HUES64 (cell line): ENCODE data around the gene CDH4.
"Not testable (repeated sequence)": the region's sequence is repeated elsewhere in the genome, so short reads cannot be mapped to it uniquely, and the experiment has no call there.

Experiments
- H3K27ac ChIP-seq: 2 replicates; pipeline ENCODE4 v1.7.0; 2013; ENCODE audit warnings: low read depth, low read length, inconsistent platforms
- H3K27me3 ChIP-seq: 2 replicates; pipeline ENCODE4 v1.6.1; 2013; ENCODE audit warnings: mild to moderate bottlenecking, low read length; ENCODE audit not compliant: insufficient read depth
- H3K36me3 ChIP-seq: 2 replicates; pipeline ENCODE4 v1.6.1; 2013; ENCODE audit warnings: mild to moderate bottlenecking, low read length; ENCODE audit not compliant: insufficient read depth
- H3K4me1 ChIP-seq: 2 replicates; pipeline ENCODE4 v1.6.1; 2013; ENCODE audit warnings: mild to moderate bottlenecking, low read length, moderate library complexity; ENCODE audit not compliant: insufficient read depth
- H3K4me3 ChIP-seq: 2 replicates; pipeline ENCODE4 v1.5.1; 2013; ENCODE audit warnings: mild to moderate bottlenecking, low read length, moderate library complexity
- H3K9ac ChIP-seq: 2 replicates; pipeline ENCODE4 v1.6.1; 2013; ENCODE audit warnings: mild to moderate bottlenecking, low read depth, low read length
- H3K9me3 ChIP-seq: 2 replicates; pipeline ENCODE4 v1.6.1; 2013; ENCODE audit warnings: low read depth, low read length; ENCODE audit not compliant: insufficient read depth
- WGBS: fragments of 150-250, 120-280 bp; methylation state at CpG from one replicate; pipeline ENCODE4 v1.1.7; 2013; ENCODE audit warnings: missing lambda C conversion rate; 5-methylcytosine and 5-hydroxymethylcytosine counted together

Gene CDH4

DNA sequence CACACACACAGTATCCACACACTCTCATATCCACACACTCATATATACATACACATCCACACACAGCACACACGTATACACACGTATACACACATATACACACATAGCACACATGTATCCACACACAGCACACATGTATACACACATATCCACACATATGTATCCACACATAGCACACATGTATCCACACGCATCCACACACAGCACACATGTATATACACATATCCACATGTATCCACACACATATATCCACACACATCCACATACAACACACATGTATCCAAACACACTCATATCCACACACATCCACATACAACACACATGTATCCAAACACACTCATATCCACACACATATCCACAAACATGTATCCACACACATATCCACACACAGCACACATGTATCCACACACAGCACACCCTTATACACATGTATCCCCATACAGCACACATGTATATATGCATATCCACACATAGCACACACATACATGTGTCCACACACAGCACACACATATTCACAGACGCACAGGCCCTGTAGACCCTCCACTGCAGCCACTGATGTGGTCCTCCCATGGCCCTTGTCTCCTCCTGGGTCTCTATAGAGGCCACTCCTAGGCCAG, 172.1 kb downstream of the CDH4 start:
- no peak overlapping the region for H3K9ac ChIP-seq
- H3K4me1 ChIP-seq, result peaks cover 5% of the 10 kb centered on the region
- no peaks in the 10 kb centered on the region for H3K27me3 ChIP-seq
- WGBS, result 91% methylated on average over 4 of the region's 4 CpGs
- H3K4me3 ChIP-seq, result no peak overlapping the region
- no peaks in the 10 kb centered on the region for H3K9me3 ChIP-seq
- no peaks in the 10 kb centered on the region for H3K36me3 ChIP-seq
- H3K27ac ChIP-seq, result no peak overlapping the region

DNA sequence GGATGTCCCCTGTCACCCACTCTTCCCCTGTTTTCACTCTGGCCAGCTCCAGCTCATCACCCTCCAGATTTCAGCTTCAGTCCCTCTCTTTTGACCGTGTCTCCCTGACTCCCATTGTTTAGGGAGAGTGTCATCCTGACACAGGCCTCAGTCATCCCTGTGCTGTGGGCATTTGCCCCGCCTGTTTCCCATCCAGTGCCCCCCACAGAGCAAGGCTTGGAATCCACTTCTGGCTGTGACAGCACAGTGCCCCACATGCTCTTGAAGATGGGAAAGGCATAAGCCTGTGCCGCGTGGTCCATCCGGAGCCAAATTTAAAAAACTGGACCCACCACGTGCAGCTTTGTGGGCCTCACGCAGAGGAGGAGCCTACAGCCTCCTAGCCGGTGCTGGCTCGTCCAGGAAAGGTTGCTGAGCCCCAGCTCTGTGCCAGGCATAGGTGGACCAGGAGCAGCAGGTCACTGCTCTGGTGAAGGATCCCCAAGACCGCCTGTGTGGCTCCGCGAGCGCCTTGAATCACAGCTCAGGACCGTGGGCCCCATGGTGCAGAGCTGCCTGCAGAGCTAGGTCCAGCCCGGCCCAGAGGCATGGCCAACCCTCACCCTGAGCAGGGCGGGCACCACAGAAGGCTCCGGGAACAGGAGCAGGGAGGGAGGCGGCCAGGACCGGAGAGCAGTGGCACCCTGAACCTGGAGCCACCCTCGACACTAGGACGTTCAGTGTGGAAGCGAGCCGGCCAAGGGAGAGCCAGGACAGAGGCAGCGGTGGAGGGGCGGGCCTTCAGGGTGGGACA, 172.8 kb downstream of the CDH4 start:
- Histone ChIP-seq H3K4me1 (peaks cover 5% of the 10 kb centered on the region), H3K4me3 (no peak overlapping the region), H3K27ac (no peak overlapping the region), H3K27me3 (no peaks in the 10 kb centered on the region), H3K9me3 (no peaks in the 10 kb centered on the region), H3K9ac (no peak overlapping the region), H3K36me3 (no peaks in the 10 kb centered on the region)
- 94% methylated on average over 25 of the region's 25 CpGs for WGBS

DNA sequence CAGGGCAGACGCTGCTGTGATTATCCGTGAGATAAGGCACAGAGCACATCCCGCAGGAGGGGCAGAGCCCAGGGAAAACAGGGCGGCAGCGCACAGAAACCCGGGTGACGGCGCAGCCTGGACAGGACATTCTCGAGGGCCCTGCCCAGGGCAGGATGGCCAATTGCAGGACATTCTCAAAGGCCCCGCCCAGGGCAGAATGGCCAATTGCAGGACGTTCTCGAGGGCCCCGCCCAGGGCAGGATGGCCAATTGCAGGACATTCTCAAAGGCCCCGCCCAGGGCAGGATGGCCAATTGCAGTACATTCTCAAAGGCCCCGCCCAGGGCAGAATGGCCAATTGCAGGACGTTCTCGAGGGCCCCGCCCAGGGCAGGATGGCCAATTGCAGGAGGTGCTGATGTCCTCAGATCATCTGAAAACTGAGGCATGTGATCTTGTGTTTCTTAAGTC, 173.5 kb downstream of the CDH4 start:
- not testable (repeated sequence) for H3K36me3 ChIP-seq, H3K9me3 ChIP-seq, H3K9ac ChIP-seq, H3K4me1 ChIP-seq, H3K4me3 ChIP-seq, H3K27ac ChIP-seq, H3K27me3 ChIP-seq
- WGBS, result 93% methylated on average over 18 of the region's 18 CpGs

DNA sequence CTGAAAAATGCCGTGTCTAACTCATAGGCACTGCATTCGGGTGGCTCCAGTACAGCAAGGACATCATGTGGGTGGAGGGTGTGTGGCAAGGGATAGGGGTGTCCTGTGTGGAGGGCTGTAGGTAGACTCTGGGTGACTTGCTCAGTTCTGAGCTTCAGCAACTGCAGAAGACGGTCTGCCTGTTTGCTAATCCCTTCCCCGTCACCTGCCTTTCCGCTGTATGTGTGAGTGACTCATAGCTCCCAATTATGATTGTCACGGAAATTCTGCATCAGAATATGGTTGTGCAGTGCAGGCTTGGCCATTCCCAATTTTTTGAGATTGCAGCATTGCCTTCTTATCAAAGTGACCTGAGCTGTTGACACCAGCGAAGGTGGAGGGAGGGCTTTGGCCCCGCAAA, 174.3 kb downstream of the CDH4 start:
- no peaks in the 10 kb centered on the region for H3K27me3 ChIP-seq
- 94% methylated on average over 8 of the region's 8 CpGs for WGBS
- H3K4me3 ChIP-seq, result no peak overlapping the region

DNA sequence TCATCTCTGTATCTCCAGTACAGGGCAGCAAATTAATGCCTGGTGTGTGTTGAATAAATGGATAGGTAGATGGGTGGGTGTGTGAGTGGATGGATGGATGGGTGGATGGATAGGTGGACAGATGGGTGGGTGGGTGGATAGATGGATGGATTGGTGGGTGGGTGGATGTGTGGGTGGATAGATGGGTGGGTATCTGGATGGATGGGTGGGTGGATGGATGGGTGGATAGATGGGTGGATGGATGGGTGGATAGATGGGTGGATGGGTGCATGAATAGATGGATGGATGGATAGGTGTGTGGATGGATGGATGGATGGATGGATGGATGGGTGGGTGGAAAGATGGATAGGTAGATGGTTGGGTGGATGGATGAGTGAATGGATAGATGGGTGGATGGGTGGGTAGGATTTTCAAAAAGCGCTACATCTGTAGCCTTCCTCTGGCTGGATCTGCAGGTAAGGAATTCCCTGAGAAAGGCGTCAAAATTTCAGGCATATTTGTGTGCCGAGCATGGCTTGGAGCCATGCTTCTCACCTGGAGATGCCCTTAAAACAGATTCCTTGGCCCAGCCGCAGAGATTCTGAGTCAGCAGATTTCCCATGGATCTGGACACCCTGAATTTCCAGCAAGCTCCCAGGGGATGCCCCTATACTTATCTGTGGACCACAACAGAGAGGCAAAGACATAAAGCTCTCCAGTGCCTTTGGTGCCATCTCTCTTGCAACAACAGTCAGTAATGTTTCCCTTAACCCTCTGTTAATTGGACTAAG, 177.6 kb downstream of the CDH4 start:
- Histone ChIP-seq H3K4me3 (no peak overlapping the region), H3K36me3 (no peaks in the 10 kb centered on the region), H3K27me3 (no peaks in the 10 kb centered on the region), H3K4me1 (peaks cover 16% of the 10 kb centered on the region), H3K9ac (no peak overlapping the region), H3K27ac (no peak overlapping the region), H3K9me3 (no peaks in the 10 kb centered on the region)
- WGBS, result 93% methylated on average over 4 of the region's 4 CpGs

More for the DNA sequence above, 174.3 kb downstream of the CDH4 start:
- H3K36me3 ChIP-seq, result no peaks in the 10 kb centered on the region
- H3K9ac ChIP-seq, result no peak overlapping the region
- H3K27ac ChIP-seq, result no peak overlapping the region
- no peaks in the 10 kb centered on the region for H3K9me3 ChIP-seq
- peaks cover 5% of the 10 kb centered on the region for H3K4me1 ChIP-seq

DNA sequence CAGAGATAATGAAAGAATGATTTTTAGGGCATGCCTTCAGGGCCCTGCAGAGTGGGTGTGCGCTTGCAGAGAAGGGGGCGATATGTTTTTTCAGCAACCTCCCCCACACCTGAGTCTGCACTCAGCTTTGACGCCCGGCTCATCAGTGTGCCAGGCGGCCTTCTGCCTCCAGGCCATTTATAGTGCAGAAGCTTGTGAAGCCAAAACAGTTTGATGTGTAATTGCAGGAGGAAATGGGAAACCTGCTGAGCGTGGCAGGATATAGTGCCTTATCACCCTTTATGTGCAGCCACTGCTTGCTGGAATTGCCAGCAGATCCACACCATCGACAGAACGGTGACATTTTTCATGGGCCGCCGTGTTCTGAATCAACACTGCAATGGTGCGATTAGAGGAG, 178.2 kb downstream of the CDH4 start:
- H3K4me3 ChIP-seq, result no peak overlapping the region
- no peak overlapping the region for H3K27ac ChIP-seq
- no peaks in the 10 kb centered on the region for H3K36me3 ChIP-seq

DNA sequence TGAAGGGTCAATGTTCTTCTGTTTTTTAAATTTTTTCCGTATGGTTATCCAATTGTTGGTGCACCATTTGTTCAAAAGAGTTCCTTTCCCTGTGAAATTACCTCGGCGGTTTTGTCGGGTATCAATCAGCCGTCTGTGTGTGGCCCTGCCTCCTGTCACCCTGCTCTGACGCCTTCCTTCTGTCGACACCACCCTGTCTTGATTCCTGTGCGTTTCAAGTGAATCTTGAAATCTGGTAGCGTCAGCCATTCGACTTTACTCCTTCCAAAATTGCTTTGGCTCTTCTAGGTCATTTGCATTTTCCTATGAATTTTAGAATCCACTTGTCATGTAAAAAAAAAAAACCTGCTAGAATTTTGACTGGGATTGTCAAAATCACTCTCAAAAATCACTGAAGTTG, 181.1 kb downstream of the CDH4 start:
- H3K36me3 ChIP-seq, result no peaks in the 10 kb centered on the region
- 89% methylated on average over 10 of the region's 10 CpGs for WGBS
- H3K4me3 ChIP-seq, result no peak overlapping the region
- no peak overlapping the region for H3K27ac ChIP-seq
- H3K9ac ChIP-seq, result no peak overlapping the region
- H3K9me3 ChIP-seq, result no peaks in the 10 kb centered on the region
- peaks cover 45% of the 10 kb centered on the region for H3K4me1 ChIP-seq
- no peaks in the 10 kb centered on the region for H3K27me3 ChIP-seq

More for the DNA sequence above, 178.2 kb downstream of the CDH4 start:
- no peak overlapping the region for H3K9ac ChIP-seq
- H3K9me3 ChIP-seq, result no peaks in the 10 kb centered on the region
- 88% methylated on average over 11 of the region's 11 CpGs for WGBS
- peaks cover 22% of the 10 kb centered on the region for H3K4me1 ChIP-seq
- no peaks in the 10 kb centered on the region for H3K27me3 ChIP-seq

DNA sequence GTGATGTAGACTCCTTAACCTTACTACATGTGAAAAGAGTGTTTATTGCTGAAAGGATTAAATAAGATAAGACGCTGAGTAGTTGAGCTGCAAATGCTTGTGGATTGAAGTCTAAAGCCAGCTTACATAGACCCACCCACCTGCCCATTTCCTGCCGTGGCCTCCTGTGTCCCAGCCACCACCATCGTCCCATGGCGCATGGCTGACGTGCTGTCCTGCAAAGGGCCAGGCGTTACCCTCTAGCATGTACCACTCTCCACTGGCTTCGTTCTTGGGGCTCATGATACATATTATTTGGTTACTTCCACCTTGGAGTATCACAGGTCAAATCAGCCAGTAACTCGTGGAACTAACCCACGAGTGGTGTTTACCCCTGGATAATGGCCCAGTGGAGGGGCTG, 181.8 kb downstream of the CDH4 start:
- WGBS, result 70% methylated on average over 9 of the region's 9 CpGs
- Histone ChIP-seq H3K27me3 (no peaks in the 10 kb centered on the region), H3K36me3 (no peaks in the 10 kb centered on the region), H3K27ac (no peak overlapping the region), H3K4me3 (no peak overlapping the region), H3K9ac (no peak overlapping the region), H3K4me1 (peaks cover 51% of the 10 kb centered on the region), H3K9me3 (no peaks in the 10 kb centered on the region)

DNA sequence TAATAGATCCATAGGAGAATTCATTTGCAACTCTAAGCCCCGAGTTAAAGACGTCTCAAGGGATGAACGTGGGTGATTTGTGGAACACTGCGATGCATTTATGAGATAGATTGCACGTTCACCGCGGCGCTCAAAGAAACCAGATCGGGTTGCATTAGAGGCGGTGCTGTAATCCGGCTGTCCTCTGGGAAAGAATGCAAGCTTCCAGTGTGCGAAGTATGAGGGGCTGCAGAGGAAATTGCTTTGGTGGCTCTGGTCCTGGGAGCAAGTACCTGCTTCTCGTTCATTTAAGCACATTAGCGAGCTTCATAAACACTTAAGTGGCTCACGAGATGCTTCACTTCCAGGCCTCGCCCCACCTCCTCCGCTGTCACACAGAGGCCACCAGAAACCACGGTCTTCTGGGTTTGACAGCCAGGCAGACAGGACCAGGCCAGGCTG, 182.3 kb downstream of the CDH4 start:
- Histone ChIP-seq H3K36me3 (no peaks in the 10 kb centered on the region), H3K27me3 (no peaks in the 10 kb centered on the region), H3K9me3 (no peaks in the 10 kb centered on the region), H3K9ac (peak overlapping the region; percentile 20; the same call in 1 of the 2 replicates), H3K4me1 (peaks cover 57% of the 10 kb centered on the region), H3K27ac (no peak overlapping the region; the same call in 1 of the 2 replicates), H3K4me3 (no peak overlapping the region)
- 52% methylated on average over 18 of the region's 18 CpGs for WGBS

DNA sequence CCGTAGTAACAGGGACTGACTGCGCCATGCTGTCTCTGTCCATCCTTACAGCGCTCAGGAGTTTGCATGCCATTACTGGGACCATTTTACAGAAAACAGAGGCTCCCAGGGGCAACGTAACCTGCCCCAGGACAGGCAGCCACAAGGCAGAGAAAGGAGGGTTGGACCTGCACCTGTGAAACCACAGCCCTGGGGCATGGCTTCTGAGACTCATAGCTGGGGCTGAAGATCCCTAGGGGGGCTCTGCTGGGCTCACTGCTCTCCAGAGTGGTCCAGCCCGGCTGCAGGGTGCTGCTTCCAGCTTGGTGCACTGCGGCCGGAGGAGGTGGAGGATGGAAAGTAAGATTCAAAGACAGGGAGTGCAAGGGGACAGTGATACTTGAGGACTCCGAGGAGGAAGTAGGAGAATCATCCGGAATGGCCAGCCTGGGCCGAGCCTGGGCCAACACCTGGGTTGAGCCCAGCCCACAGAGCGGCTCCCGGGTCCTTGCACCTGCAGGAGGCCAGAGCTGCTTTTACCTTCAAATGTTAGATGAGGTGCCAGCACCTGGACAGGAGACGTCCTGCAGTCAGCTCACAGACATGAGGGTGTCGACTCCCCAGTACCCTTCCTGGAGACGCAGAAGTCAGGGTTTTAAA, 183.2 kb downstream of the CDH4 start:
- no peak overlapping the region for H3K4me3 ChIP-seq
- WGBS, result 82% methylated on average over 15 of the region's 15 CpGs
- H3K36me3 ChIP-seq, result no peaks in the 10 kb centered on the region
- H3K27me3 ChIP-seq, result no peaks in the 10 kb centered on the region
- H3K27ac ChIP-seq, result peak overlapping the region; percentile 97
- peaks cover 63% of the 10 kb centered on the region for H3K4me1 ChIP-seq
- no peaks in the 10 kb centered on the region for H3K9me3 ChIP-seq
- H3K9ac ChIP-seq, result peak overlapping the region; percentile 42

DNA sequence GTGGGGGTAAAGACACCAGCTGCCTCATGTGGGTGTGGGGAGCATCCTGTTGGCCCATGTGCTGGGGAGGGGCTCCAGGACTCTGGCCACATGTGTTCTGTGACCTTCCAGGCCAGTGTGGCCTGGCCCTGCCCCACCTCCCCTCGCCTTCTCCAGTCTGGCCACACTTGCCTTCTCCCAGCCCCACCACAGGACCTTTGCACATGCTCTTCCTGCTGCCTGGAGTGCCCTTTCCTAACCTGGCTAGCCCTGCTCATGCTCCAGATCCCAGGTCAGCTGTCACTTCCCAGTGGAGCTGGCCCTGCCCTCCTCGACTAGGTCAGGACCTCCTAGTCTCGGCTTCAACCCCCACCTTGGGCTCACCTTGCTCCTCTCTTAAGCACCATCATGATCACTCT, 183.8 kb downstream of the CDH4 start:
- Histone ChIP-seq H3K36me3 (no peaks in the 10 kb centered on the region), H3K27ac (peak overlapping the region; percentile 97), H3K27me3 (no peaks in the 10 kb centered on the region), H3K4me3 (no peak overlapping the region), H3K9ac (peak overlapping the region; percentile 42), H3K9me3 (no peaks in the 10 kb centered on the region), H3K4me1 (peaks cover 69% of the 10 kb centered on the region)
- WGBS, result 42% methylated on average over 3 of the region's 3 CpGs
